Hematopoietic multipotent progenitor cell (in vitro differentiated cells): ENCODE data around the gene IRGQ. TPM values are rescaled to one million over a fixed set of nuclear protein-coding genes. Genes with fewer than 3 reads are reported as not detected.
"Not testable (repeated sequence)": the region's sequence is repeated elsewhere in the genome, so short reads cannot be mapped to it uniquely, and the experiment has no call there.

Experiments
- DNase-seq, 3 donors: peaks; one replicate each; pipeline ENCODE4 v3.0.0-alpha.2; 2011 to 2015; ENCODE audit warnings: low read depth in 2 of 3, low spot score in 2 of 3
- total RNA-seq: library from RNA; depleted of rRNA; stranded (reverse); fragments of >200 nt; gene quantifications from one replicate; pipeline ENCODE4 v1.2.3, GENCODE V29; 2012

IRGQ gene
- total RNA-seq, 1 donor: 25.9 TPM

GRCh38 chr19:43547926-43548325 is 48.0 kb downstream of the IRGQ start:
- not testable (repeated sequence) for DNase-seq

GRCh38 chr19:43546581-43546980 is 49.4 kb downstream of the IRGQ start:
- no peak for DNase-seq

- no peak for DNase-seq
These were observed 50.0 kb downstream of the IRGQ start for GRCh38 chr19:43545981-43546380.

GRCh38 chr19:43545276-43545675 is 50.7 kb downstream of the IRGQ start:
- DNase-seq: no peak

DNA sequence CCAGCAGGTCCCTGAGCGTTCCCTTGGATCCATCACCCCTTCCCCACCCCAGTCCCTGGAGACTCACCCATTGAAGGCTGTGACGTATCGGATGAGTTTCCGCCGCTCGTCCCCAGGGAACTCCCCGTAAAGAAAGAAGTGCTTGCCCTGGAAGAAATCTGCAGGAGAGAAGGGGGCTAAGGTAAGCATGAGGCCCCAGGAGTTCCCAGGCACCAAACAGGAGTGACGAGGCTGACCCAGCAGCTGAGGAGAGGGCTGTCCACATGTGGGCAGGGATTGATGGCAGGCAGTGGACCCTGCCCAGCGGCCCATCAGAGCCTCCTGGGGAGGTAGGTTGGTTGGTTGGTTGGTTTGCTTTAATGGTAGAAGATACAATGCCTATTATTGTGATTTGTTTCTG is 51.9 kb downstream of the IRGQ start:
- no peak for DNase-seq

- DNase-seq: no peak
These were observed 53.8 kb downstream of the IRGQ start for GRCh38 chr19:43541920-43542650.

- DNase-seq: no peak
These were observed 55.6 kb downstream of the IRGQ start for GRCh38 chr19:43540381-43540780.

DNA sequence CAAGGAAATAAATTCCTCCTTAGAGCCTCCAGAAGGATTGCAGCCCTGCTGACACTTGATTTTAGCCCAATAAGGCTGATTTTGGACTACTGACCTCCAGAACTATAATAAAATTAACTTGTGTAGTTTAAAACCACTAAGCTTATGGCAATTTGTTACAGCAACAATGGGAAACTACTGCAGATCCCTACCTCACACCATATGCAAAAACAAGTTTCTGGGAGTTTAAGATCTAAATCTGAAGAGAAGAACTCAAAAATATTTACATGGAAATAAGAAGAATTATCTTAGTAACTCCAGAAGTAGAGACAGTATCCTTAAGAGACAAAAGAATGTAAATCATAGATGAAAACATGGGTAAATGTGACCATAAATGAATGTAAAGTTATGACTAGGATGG is 57.0 kb downstream of the IRGQ start:
- DNase-seq: no peak

DNA sequence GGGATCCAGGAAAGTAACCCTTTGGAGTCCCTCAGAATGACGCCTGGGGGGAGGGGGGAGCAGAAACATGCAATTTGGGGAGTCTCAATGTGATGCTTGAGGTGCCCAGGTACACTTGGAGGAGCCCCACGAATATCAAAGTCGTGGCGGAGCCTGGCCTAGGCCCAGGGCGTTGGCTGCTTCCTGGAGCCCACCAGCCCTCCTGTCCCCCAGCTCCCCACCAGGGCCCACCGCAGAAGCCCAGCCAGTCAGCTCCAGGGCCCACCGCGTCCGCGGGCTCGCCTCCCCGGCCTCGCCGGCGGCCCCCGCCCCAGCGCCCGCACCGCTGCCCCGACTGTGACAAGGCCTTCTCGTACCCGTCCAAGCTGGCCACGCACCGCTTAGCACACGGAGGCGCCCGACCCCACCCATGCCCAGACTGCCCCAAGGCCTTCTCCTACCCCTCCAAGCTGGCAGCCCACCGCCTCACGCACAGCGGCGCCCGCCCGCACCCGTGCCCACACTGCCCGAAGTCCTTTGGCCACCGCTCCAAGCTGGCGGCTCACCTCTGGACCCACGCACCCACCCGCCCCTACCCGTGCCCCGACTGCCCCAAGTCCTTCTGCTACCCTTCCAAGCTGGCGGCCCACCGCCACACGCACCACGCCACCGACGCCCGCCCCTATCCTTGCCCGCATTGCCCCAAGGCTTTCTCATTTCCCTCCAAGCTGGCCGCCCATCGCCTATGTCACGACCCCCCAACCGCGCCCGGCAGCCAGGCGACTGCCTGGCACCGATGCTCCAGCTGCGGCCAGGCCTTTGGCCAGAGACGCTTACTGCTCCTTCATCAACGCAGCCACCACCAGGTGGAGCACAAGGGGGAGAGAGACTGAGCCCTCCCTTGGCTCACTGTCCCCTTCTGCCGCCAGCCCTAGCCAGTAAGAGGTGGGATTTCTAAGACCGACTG is 60.8 kb downstream of the IRGQ start:
- DNase-seq: peak in 2 of 3 donors; percentile 59 to 71

Other genes with a start within 250 kb of the IRGQ start
- gene CD177, start 242.4 kb downstream of the IRGQ start, total RNA-seq: 5.4 TPM
- gene TEX101, start 181.2 kb downstream of the IRGQ start, total RNA-seq: not detected
- 1.1 TPM for gene LYPD3, start 130.5 kb downstream of the IRGQ start, total RNA-seq
- 22.9 TPM for gene PHLDB3, start 91.4 kb downstream of the IRGQ start, total RNA-seq
- gene ETHE1, start 68.9 kb downstream of the IRGQ start, total RNA-seq: 112 TPM
- gene ZNF575, start 62.9 kb downstream of the IRGQ start, total RNA-seq: 0.81 TPM
- gene XRCC1, start 20.6 kb downstream of the IRGQ start, total RNA-seq: 43.4 TPM
- gene PINLYP, start 20.3 kb downstream of the IRGQ start, total RNA-seq: 5.4 TPM
- 18.0 TPM for gene ZNF576, start 461 bp upstream of the IRGQ start, total RNA-seq
- gene SRRM5, start 16.0 kb upstream of the IRGQ start, total RNA-seq: under 0.01 TPM
- 23.7 TPM for gene ZNF428, start 23.5 kb upstream of the IRGQ start, total RNA-seq
- gene CADM4, start 43.7 kb upstream of the IRGQ start, total RNA-seq: 0.27 TPM
- gene PLAUR, start 74.0 kb upstream of the IRGQ start, total RNA-seq: 29.6 TPM
- not detected for gene IRGC, start 119.9 kb upstream of the IRGQ start, total RNA-seq
- 14.8 TPM for gene SMG9, start 158.8 kb upstream of the IRGQ start, total RNA-seq
- 136 TPM for gene KCNN4, start 184.8 kb upstream of the IRGQ start, total RNA-seq
- gene LYPD5, start 206.3 kb upstream of the IRGQ start, total RNA-seq: 3.5 TPM
- 5.7 TPM for gene ZNF283, start 231.2 kb upstream of the IRGQ start, total RNA-seq